Astrocyte of the cerebellum (primary cell): ENCODE results near the gene GRIFIN.

Experiments
- DNase-seq: peaks from one replicate; pipeline ENCODE4 v3.0.0-alpha.2; 2011; ENCODE audit warnings: low read depth
- H3K4me3 ChIP-seq: 2 replicates; pipeline ENCODE4 v1.5.1; 2011; ENCODE audit warnings: mild to moderate bottlenecking, low read depth, low read length, moderate library complexity
- CTCF ChIP-seq: IDR thresholded peaks from 2 replicates; pipeline ENCODE4 v1.5.1; 2012; ENCODE audit warnings: low read length, low read depth, moderate library complexity, mild to moderate bottlenecking; ENCODE audit errors: missing control alignments
- in situ Hi-C: cut with HindIII; loops from 2 replicates; pipeline ENCODE4 v1.10.0; 2017; ENCODE audit warnings: low sequenced_read_pairs

Gene GRIFIN

GRCh38 chr7:2451171-2452073 is 24.8 kb downstream of the GRIFIN start:
- TF ChIP-seq CTCF, result peak; percentile 82
- H3K4me3 ChIP-seq, result peak overlapping the region; percentile 16
- in situ Hi-C loops, result no loop called here
- peak; percentile 29 for DNase-seq

GRCh38 chr7:2450198-2451107 is 25.7 kb downstream of the GRIFIN start:
- DNase-seq, result no peak
- no peak for TF ChIP-seq CTCF
- in situ Hi-C loops, result no loop called here
- no peak overlapping the region for H3K4me3 ChIP-seq

- no peak for TF ChIP-seq CTCF
- in situ Hi-C loops, result no loop called here
- DNase-seq, result no peak
- no peak overlapping the region for H3K4me3 ChIP-seq
Measured at GRCh38 chr7:2446676-2447075, 29.5 kb downstream of the GRIFIN start.

GRCh38 chr7:2445898-2446555 is 30.2 kb downstream of the GRIFIN start:
- in situ Hi-C loops, result no loop called here
- no peak for DNase-seq
- no peak overlapping the region for H3K4me3 ChIP-seq
- no peak for TF ChIP-seq CTCF

- no peak for TF ChIP-seq CTCF
- in situ Hi-C loops, result no loop called here
- DNase-seq, result no peak
- no peak overlapping the region for H3K4me3 ChIP-seq
Measured at GRCh38 chr7:2445047-2445446, 31.2 kb downstream of the GRIFIN start.

- TF ChIP-seq CTCF, result no peak
- no peak overlapping the region for H3K4me3 ChIP-seq
- in situ Hi-C loops, result no loop called here
- DNase-seq, result peak; percentile 49
Measured at GRCh38 chr7:2444476-2444875, 31.7 kb downstream of the GRIFIN start.
